Fibroblast of the conjunctiva (primary cell): ENCODE results near the gene FPR1.

Source experiments
- DNase-seq: peaks from one replicate; pipeline ENCODE4 v3.0.0-alpha.2; 2010; ENCODE audit warnings: low read depth

FPR1 gene

DNA sequence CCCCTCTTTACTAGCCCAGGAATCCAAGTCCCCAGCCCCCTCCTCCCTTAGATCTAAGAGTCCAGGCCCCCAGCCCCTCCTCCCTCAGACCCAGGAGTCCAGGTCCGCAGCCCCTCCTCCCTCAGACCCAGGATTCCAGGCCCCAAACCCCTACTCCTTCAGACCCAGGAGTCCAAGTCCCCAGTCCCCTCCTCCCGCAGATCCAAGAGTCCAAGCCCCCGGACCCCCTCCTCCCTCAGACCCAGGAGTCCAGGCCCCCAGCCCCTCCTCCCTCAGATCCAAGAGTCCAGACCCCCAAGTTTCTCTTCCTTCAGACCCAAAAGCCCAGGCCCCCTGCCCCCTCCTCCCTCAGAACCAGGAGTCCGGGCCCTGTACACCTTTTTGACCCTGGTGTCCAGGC lies 47.1 kb downstream of the FPR1 start:
- DNase-seq, result no peak

DNA sequence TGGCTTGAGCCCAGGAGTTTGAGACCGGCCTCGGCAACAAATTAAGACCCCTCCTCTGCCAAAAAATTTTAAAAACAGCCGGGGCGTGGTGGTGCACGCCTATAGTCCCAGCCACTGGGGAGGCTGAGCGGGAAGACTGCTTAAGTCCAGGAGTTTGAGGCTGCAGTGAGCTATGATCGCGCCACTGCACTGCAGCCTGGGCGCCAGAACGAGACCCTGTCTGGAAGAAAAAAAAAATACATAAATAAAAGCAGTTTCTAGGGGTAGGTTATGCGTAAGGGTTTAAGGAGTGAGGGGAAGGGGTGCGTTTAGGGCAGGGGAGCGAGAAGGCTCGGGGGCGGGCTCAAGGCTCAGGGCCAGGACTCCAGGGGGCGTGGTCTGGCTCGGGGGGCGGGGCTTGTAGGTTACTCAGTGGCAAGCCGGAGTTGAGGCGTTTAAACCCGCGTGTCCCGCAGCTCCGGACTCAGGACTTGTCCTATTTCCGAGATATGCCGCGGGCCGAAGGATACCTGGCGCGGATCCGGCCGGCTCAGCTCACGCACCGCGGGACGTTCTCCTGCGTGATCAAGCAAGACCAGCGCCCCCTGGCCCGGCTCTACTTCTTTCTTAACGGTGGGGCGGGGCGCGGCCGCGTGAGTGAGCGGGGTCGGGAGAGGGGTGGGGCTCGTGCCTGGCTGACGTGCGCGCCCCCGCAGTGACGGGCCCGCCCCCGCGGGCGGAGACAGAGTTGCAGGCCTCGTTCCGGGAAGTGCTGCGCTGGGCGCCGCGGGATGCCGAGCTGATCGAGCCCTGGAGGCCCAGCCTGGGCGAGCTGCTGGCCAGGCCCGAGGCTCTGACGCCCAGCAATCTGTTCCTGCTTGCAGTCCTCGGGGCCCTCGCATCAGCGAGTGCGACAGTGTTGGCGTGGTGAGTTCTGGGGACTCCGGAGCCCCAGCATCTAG lies 47.8 kb downstream of the FPR1 start:
- DNase-seq, result peak; percentile 83

DNA sequence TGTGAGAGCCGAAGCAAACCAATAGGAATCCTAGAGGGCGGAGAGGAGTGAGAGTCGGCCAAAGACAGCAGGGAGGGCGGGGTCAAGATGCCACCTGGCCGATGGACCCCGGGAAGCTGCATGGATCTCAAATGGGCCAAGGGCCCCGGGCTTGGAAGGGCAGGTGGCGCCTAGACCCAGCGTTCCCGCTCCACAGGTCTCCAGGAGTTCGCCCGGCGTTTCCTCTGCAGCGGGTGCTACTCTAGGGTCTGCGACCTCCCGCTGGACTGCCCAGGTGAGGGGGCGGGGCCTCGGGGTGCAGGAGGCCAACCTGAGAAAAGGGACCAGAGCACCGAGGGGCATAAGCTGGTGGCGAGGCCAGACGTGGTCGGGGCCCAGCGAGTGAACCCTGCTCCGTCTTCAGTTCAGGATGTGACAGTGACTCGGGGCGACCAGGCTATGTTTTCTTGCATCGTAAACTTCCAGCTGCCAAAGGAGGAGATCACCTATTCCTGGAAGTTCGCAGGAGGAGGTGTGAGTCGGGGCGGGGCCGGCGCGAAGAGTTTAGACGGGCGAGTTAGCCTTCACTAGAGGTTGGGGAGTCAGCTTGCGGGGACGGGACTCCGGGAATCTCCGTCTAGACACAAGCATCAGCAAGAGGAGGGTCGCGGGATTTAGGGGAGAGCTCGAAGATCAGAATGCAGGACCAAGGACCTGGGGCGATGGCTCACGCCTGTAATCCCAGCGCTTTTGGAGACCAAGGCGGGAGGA lies 48.7 kb downstream of the FPR1 start:
- DNase-seq, result no peak

DNA sequence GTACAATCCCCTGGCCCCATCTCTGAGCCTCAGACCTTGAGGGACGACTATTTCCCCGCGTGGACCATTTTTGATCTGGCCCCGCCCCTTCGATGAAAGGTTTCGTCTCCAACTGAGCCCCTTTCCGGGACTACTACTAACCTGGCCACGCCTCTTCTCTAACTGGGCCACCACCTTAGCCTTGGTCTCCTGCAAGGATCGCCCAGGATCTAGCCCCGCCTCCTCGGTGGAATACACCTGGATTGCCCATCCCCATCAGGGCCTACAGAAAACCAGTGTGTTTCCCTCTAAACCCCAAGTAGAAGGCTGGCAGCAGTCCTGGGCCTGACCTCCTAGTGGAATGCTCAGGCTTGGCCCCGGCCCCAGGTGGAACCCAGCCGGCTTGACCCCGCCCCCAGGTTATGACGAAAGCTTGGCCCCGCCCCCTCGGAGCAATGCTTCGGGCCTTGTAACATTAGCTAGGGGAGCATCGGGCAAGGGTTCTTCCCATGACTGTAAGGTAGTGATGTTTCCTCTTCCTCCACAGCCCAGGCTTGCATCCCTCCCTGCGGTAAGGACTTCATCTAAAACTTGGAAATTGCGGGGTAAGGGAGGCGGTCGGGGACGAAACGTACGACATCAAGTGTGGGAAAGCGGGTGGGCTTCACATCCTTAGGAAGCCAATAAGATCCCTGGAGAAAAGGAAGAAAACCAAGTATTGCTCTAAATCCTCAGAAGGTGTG lies 49.4 kb downstream of the FPR1 start:
- DNase-seq, result no peak

DNA sequence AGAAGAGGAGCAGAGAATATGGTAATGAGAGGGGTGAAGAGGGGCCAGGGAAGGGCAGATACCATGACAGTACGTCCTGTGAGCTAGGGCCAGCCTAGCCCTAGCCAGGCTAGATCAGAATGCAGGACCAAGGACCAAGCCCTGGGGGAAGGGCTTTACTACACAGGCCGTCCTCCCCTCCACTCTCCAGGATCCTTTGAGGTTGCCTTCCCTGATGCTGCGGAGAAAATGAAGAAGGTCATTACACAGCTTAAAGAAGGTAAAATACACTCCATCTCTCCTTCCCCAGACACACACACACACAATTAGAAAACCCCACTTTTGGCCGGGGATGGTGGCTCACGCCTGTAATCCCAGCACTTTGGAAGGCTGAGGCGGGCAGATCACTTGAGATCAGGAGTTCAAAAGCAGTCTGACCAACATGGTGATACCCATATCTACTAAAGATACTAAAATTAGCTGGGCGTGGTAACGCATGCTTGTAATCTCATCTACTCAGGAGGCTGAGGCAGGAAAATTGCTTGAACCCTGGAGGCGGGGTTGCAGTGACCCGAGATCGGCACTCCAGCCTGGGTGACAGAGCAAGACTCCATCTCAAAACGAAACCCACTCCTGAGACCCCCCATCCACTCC lies 50.1 kb downstream of the FPR1 start:
- DNase-seq, result no peak

- no peak for DNase-seq
These were observed 52.5 kb downstream of the FPR1 start for GRCh38 chr19:51699170-51699569.

DNA sequence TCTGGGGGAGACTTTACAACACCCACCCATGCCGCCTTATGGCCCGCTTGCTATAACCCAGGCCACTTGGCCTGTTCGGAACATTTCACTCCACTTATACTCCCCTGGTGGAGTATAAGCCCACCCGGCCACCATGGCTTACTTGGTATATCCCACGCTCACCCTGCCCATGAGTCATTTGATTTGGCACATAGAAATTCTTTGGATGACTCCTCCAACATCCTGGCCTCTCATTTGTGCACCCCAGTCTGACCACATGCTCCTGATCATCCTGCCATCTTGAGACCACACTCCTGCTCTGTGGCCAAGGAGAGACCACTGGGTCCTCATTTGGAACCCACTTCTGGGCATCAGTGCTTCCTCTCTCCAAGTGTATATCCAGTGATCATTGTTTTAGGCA lies 53.4 kb downstream of the FPR1 start:
- no peak for DNase-seq

GRCh38 chr19:51697169-51697776 lies 54.4 kb downstream of the FPR1 start:
- DNase-seq, result no peak

DNA sequence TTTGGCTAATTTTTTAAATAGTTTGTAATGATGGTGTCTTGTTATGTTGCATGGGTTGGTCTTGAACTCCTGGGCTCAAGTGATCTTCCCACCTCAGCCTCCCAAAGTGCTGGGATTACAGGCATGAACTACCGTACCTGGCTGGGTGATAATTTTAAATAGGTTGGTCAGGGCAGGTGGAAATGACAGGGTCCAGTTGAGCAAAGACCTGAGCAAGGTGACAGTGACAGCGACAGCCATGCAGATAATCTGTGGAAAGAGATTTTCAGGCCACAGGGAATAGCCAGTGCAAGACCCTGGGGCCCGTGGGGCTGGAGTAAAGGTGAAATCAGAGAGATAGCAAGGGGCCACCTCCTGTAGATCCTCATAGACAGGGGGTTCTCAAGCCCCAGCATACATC lies 55.1 kb downstream of the FPR1 start:
- DNase-seq, result no peak
